Osteoblast (primary cell): Measurements from ENCODE around the gene TBC1D9. TPM values are rescaled to one million over a fixed set of nuclear protein-coding genes. Genes with fewer than 3 reads are reported as not detected.

Experiments used
- DNase-seq: peaks from one replicate; pipeline ENCODE4 v3.0.0; 2011; ENCODE audit warnings: low spot score, mixed read lengths; ENCODE audit not compliant: insufficient read length; ENCODE audit errors: missing footprints
- H2AFZ ChIP-seq: 2 replicates; pipeline ENCODE4 v1.6.0; 2011; ENCODE audit warnings: mild to moderate bottlenecking, low read length
- H3K27ac ChIP-seq: 2 replicates; pipeline ENCODE4 v1.5.1; 2011; ENCODE audit warnings: mild to moderate bottlenecking, low read depth, low read length, moderate library complexity
- H3K27me3 ChIP-seq: 2 replicates; pipeline ENCODE4 v1.6.0; 2012; ENCODE audit warnings: mild to moderate bottlenecking, control low read depth, inconsistent platforms, low read length, moderate library complexity; ENCODE audit not compliant: insufficient read depth
- H3K36me3 ChIP-seq: 2 replicates; pipeline ENCODE4 v1.5.1; 2011; ENCODE audit warnings: mild to moderate bottlenecking, low read length, control low read depth, moderate library complexity; ENCODE audit not compliant: insufficient read depth
- H3K4me1 ChIP-seq: 2 replicates; pipeline ENCODE4 v1.5.1; 2011; ENCODE audit warnings: mild to moderate bottlenecking, low read length, control low read depth, moderate library complexity; ENCODE audit not compliant: insufficient read depth
- H3K4me2 ChIP-seq: 2 replicates; pipeline ENCODE4 v1.6.0; 2011; ENCODE audit warnings: mild to moderate bottlenecking, low read length; ENCODE audit not compliant: insufficient read depth
- H3K4me3 ChIP-seq: fragments of 200-600 bp; sonication (generic); 3 replicates; pipeline ENCODE4 v1.5.1; 2012; ENCODE audit warnings: mild to moderate bottlenecking, low read length, inconsistent platforms; ENCODE audit not compliant: insufficient read depth
- H3K79me2 ChIP-seq: 2 replicates; pipeline ENCODE4 v1.6.0; 2012; ENCODE audit warnings: mild to moderate bottlenecking, low read length, control low read depth, inconsistent platforms; ENCODE audit not compliant: insufficient read depth
- H3K9me3 ChIP-seq: 2 replicates; pipeline ENCODE4 v1.5.1; 2011; ENCODE audit warnings: low read depth, low read length, control low read depth
- H4K20me1 ChIP-seq: 2 replicates; pipeline ENCODE4 v1.6.0; 2012; ENCODE audit warnings: mild to moderate bottlenecking, low read length, control low read depth; ENCODE audit not compliant: insufficient read depth
- CTCF ChIP-seq: IDR thresholded peaks from 2 replicates; pipeline ENCODE4 v1.5.1; 2011; ENCODE audit warnings: mild to moderate bottlenecking, low read depth, low read length, moderate library complexity; ENCODE audit errors: extremely low read depth
- total RNA-seq: library from RNA; depleted of rRNA; stranded (reverse); fragments of >200 nt; gene quantifications from 2 replicates; pipeline ENCODE4 v1.2.3, GENCODE V29; 2012

The TBC1D9 gene
- total RNA-seq, 1 donor, result 19.5 TPM

GRCh38 chr4:140641789-140642439 is 114.3 kb downstream of the TBC1D9 start:
- Histone ChIP-seq H3K79me2 (no peaks in the 10 kb centered on the region), H2AFZ (no peak overlapping the region), H3K36me3 (peaks cover 4% of the 10 kb centered on the region), H3K4me1 (no peaks in the 10 kb centered on the region), H3K4me2 (no peak overlapping the region), H3K9me3 (no peaks in the 10 kb centered on the region), H3K4me3 (no peak overlapping the region), H3K27ac (no peak overlapping the region), H4K20me1 (no peaks in the 10 kb centered on the region), H3K27me3 (no peaks in the 10 kb centered on the region)
- DNase-seq, result no peak
- no peak for TF ChIP-seq CTCF

GRCh38 chr4:140641105-140641555 is 115.1 kb downstream of the TBC1D9 start:
- Histone ChIP-seq H3K4me2 (no peak overlapping the region), H4K20me1 (no peaks in the 10 kb centered on the region), H3K27me3 (no peaks in the 10 kb centered on the region), H3K36me3 (peaks cover 4% of the 10 kb centered on the region), H3K4me1 (no peaks in the 10 kb centered on the region), H3K27ac (no peak overlapping the region), H3K4me3 (no peak overlapping the region), H3K9me3 (no peaks in the 10 kb centered on the region), H2AFZ (no peak overlapping the region), H3K79me2 (no peaks in the 10 kb centered on the region)
- TF ChIP-seq CTCF, result no peak
- no peak for DNase-seq

- H3K4me1 ChIP-seq, result peaks cover 6% of the 10 kb centered on the region
- no peak overlapping the region for H3K27ac ChIP-seq
- TF ChIP-seq CTCF, result no peak
- no peak overlapping the region for H2AFZ ChIP-seq
- no peaks in the 10 kb centered on the region for H3K79me2 ChIP-seq
- no peak overlapping the region for H3K4me2 ChIP-seq
- H3K9me3 ChIP-seq, result no peaks in the 10 kb centered on the region
- H3K27me3 ChIP-seq, result no peaks in the 10 kb centered on the region
- DNase-seq, result no peak
- no peak overlapping the region for H3K4me3 ChIP-seq
- peaks cover 4% of the 10 kb centered on the region for H3K36me3 ChIP-seq
- no peaks in the 10 kb centered on the region for H4K20me1 ChIP-seq
Observed at GRCh38 chr4:140640150-140640748, 115.9 kb downstream of the TBC1D9 start.

- H3K27me3 ChIP-seq, result no peaks in the 10 kb centered on the region
- TF ChIP-seq CTCF, result no peak
- no peaks in the 10 kb centered on the region for H3K9me3 ChIP-seq
- no peak overlapping the region for H2AFZ ChIP-seq
- H3K4me3 ChIP-seq, result no peak overlapping the region
- H3K4me1 ChIP-seq, result peaks cover 6% of the 10 kb centered on the region
- no peak overlapping the region for H3K27ac ChIP-seq
- H4K20me1 ChIP-seq, result no peaks in the 10 kb centered on the region
- no peak overlapping the region for H3K4me2 ChIP-seq
- no peaks in the 10 kb centered on the region for H3K79me2 ChIP-seq
- DNase-seq, result no peak
- peaks cover 4% of the 10 kb centered on the region for H3K36me3 ChIP-seq
Observed at GRCh38 chr4:140639066-140639465, 117.1 kb downstream of the TBC1D9 start.
